Measurements from ENCODE around the gene TEX44.
A peak's percentile ranks its signal among the peaks of the same experiment; 100 is the strongest.

Gene TEX44

DNA sequence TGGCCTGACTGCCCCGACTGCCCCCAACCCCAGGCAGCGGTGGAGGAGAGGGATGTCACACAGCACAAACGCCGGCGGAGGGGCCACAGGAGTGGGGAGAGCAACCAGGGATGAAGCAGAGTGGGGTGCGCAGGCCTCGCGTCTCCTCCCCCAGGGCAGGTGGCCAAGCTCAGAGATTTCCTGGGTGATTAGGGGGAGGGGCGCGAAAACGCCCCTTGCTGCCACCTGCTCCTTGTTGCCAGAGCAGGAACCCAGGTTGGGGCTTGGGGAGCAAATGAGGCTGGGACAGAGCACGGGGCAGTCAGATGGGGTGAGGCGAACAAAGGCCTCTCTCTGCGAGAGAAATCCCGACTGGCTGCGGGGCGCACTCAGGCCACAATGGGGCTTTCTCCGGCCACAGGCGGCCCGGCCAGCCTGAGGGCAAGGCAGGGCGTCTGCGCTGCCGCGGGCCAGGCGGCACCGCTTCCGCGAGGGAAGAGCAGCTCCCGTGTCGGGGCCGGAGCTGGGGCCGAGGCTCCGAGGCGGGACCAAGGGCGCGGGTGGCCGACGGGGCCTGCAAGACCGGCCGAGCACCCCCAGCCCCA is 11.5 kb downstream of the TEX44 start:
- TF ChIP-seq TAF1 (IDR thresholded peaks at IDR 0.05; ENCODE audit: low read depth) (0 out of 2 replicates have a peak, but pooled peaks have one; percentile 9), EP300 (IDR thresholded peaks at IDR 0.05; ENCODE audit: borderline replicate concordance) (0 out of 2 replicates have a peak, but pooled peaks have one; percentile 3), FOXM1 (IDR thresholded peaks at IDR 0.05; ENCODE audit: borderline replicate concordance, low read depth) (no peak), CREB1 (IDR thresholded peaks at IDR 0.05; ENCODE audit: low read depth) (no peak), TEAD4 (IDR thresholded peaks at IDR 0.05) (no peak), YY1 (IDR thresholded peaks at IDR 0.05; ENCODE audit: low read depth) (no peak)
- TF ChIP-seq, protein P1, sequence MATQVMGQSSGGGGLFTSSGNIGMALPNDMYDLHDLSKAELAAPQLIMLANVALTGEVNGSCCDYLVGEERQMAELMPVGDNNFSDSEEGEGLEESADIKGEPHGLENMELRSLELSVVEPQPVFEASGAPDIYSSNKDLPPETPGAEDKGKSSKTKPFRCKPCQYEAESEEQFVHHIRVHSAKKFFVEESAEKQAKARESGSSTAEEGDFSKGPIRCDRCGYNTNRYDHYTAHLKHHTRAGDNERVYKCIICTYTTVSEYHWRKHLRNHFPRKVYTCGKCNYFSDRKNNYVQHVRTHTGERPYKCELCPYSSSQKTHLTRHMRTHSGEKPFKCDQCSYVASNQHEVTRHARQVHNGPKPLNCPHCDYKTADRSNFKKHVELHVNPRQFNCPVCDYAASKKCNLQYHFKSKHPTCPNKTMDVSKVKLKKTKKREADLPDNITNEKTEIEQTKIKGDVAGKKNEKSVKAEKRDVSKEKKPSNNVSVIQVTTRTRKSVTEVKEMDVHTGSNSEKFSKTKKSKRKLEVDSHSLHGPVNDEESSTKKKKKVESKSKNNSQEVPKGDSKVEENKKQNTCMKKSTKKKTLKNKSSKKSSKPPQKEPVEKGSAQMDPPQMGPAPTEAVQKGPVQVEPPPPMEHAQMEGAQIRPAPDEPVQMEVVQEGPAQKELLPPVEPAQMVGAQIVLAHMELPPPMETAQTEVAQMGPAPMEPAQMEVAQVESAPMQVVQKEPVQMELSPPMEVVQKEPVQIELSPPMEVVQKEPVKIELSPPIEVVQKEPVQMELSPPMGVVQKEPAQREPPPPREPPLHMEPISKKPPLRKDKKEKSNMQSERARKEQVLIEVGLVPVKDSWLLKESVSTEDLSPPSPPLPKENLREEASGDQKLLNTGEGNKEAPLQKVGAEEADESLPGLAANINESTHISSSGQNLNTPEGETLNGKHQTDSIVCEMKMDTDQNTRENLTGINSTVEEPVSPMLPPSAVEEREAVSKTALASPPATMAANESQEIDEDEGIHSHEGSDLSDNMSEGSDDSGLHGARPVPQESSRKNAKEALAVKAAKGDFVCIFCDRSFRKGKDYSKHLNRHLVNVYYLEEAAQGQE (IDR thresholded peaks at IDR 0.05; ENCODE audit: low read depth): no peak

DNA sequence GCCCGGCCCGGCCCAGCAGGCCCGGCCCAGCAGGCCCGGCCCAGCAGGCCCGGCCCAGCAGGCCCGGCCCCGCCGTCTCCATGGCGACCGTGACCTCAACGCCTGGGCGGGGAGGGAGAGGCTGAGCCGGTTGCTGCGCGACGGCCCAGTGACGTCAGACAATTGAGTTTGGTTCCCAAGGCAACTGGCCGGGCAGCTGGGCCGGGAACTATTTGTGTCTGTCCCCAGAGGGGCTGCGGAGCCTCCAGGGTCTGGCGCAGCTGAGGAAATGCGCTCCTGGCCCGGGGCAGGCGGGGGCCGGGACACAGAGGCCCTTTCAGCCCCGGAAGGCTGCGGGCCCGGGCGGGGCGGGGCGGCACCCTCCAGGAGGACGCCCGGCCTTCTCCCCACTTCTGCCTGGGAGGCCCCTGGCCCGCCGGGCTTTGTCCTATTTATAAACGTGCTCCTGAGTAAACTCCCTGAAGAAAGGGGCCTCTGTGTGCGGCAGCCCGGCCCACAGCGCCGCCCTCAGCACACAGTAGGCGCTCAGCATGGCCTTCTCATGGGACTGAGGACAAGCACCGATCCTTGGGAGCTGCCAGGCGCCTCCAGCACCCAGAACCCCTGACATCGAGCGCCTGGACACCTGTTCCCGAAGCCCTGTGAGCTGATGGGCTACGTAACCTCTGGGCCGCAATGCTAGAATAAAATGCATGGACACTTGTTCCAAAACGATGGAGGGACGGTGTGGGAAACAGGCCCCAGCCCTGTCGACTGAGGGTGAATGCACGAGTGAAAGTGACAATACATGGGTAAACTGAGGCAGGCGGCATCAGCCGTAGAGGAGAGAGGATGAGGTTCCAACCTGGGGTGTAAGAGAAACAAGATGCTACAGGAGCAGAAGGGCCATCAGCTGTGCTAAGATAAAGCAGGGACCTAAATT is 12.3 kb downstream of the TEX44 start:
- 0 out of 2 replicates have a peak, but pooled peaks have one; percentile 4 for TF ChIP-seq EP300 (IDR thresholded peaks at IDR 0.05; ENCODE audit: borderline replicate concordance)
- TF ChIP-seq EGR1 (IDR thresholded peaks at IDR 0.05): no peak
- TF ChIP-seq, protein P2, sequence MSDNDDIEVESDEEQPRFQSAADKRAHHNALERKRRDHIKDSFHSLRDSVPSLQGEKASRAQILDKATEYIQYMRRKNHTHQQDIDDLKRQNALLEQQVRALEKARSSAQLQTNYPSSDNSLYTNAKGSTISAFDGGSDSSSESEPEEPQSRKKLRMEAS (IDR thresholded peaks at IDR 0.05): no peak
- no peak for TF ChIP-seq RAD21 (IDR thresholded peaks at IDR 0.05; ENCODE audit: low read depth)
- TF ChIP-seq CREB1 (IDR thresholded peaks at IDR 0.05; ENCODE audit: low read depth): peak; percentile 60; the same call in 1 of the 2 replicates
- no peak for TF ChIP-seq CEBPB (IDR thresholded peaks at IDR 0.05)
- TF ChIP-seq TEAD4 (IDR thresholded peaks at IDR 0.05): no peak
- TF ChIP-seq FOXM1 (IDR thresholded peaks at IDR 0.05; ENCODE audit: borderline replicate concordance, low read depth): 0 out of 2 replicates have a peak, but pooled peaks have one; percentile 51
- 0 out of 2 replicates have a peak, but pooled peaks have one; percentile 13 for TF ChIP-seq TAF1 (IDR thresholded peaks at IDR 0.05; ENCODE audit: low read depth)
- TF ChIP-seq, protein P1 (IDR thresholded peaks at IDR 0.05; ENCODE audit: low read depth): no peak
- TF ChIP-seq ZBTB7A (IDR thresholded peaks at IDR 0.05; ENCODE audit: low read depth): peak; percentile 63; the same call in 1 of the 2 replicates
- TF ChIP-seq YY1 (IDR thresholded peaks at IDR 0.05; ENCODE audit: low read depth): no peak
- no peak for TF ChIP-seq NFIC (IDR thresholded peaks at IDR 0.05)
- TF ChIP-seq TCF12 (IDR thresholded peaks at IDR 0.05; ENCODE audit: low read depth): 0 out of 2 replicates have a peak, but pooled peaks have one; percentile 28
- TF ChIP-seq, protein P3, sequence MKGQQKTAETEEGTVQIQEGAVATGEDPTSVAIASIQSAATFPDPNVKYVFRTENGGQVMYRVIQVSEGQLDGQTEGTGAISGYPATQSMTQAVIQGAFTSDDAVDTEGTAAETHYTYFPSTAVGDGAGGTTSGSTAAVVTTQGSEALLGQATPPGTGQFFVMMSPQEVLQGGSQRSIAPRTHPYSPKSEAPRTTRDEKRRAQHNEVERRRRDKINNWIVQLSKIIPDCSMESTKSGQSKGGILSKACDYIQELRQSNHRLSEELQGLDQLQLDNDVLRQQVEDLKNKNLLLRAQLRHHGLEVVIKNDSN (IDR thresholded peaks at IDR 0.05): no peak

DNA sequence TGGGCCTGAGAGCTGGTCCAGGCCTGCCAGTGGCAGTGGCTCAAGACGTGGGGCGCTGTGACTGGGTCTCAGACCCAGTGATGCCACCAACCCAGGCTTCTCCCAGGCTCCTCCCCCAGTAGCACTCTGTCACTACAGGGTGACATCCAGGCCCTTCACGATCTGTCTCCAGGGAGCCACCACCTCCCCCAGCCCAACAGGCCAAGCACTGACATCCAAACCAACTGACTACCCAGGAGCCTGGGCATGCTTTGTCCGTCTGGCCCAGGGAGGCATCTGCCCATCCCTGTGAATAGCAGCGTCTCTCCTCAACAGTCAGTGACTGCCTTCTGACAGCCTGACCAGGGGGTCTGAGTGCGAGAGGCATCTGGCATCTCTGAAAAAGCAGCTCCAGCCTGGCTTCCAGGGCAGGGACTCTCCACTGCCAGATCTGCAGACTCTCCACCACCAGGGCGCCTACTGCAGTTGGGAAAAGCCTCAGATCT is 13.0 kb downstream of the TEX44 start:
- TF ChIP-seq ZBTB7A (IDR thresholded peaks at IDR 0.05; ENCODE audit: low read depth): no peak
- TF ChIP-seq YY1 (IDR thresholded peaks at IDR 0.05; ENCODE audit: low read depth): no peak
- TF ChIP-seq, protein P3 (IDR thresholded peaks at IDR 0.05): no peak
- TF ChIP-seq RAD21 (IDR thresholded peaks at IDR 0.05; ENCODE audit: low read depth): no peak

DNA sequence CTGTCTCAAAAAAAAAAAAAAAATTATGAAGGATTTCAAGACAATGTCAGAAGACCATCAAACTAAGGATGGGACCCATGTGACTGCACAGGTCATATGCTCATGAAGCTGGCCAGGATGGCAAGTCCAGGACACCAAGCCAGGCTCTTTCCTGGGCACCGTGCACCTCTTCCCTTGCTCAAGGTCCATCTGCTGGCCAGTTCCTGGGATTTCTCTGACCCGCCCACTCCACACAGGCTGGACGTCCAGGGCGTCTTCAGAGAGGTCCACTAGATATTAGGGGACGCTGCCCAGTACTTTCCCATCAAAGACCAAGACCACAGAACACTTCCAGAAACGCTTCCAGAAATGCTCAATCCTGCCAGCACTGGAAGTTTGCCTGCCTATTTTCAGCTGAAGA is 14.3 kb downstream of the TEX44 start:
- TF ChIP-seq TEAD4 (IDR thresholded peaks at IDR 0.05): no peak

DNA sequence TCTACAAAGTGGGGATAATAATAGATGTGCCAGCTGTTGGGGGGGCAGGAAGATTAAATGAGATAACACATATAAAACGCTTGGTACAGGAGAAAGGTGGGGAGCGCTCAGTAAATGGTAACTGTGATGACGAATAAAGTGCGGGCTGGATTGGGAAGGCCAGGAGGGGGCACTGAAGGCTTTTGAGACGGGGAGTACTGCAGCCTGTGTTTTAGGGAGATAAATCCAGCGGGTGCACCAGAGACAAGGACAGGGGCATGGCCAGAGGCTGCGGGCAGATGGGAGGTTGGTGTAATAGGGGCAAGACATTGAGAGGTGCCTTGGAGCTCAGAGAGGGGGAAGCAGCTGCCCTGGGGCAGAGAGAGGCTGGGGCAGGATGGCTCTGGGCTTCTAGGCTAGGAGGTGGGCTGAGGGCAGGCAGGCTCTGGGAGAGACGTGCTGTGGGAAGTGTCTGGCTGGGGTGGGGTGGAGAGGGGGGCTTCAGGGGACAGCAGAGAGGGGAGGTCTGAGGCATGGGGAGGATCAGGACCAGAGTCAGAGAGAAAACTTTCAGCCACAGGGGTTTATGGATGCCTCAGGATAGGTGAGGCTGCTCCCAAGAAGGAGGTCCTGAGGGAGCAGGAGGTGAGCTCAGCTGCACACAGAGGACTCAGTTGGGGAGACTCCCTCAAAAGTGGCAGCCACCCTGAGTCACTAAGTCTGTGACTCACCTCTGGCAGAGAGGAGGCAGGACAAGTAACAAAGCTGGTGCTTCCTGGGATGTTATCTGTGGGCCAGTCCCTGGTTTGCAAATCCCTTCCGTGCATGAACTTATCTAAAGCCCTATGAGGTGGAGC is 18.8 kb downstream of the TEX44 start:
- TF ChIP-seq CREB1 (IDR thresholded peaks at IDR 0.05; ENCODE audit: low read depth) (no peak), RAD21 (IDR thresholded peaks at IDR 0.05; ENCODE audit: low read depth) (peak; percentile 45; the same call in 1 of the 2 replicates), ZBTB7A (IDR thresholded peaks at IDR 0.05; ENCODE audit: low read depth) (0 out of 2 replicates have a peak, but pooled peaks have one; percentile 3), EP300 (IDR thresholded peaks at IDR 0.05; ENCODE audit: borderline replicate concordance) (peak; percentile 8; the same call in 1 of the 2 replicates), NFIC (IDR thresholded peaks at IDR 0.05) (no peak)
